Measurements from ENCODE around the gene GNB2. TPM values are rescaled to one million over a fixed set of nuclear protein-coding genes. Genes with fewer than 3 reads are reported as not detected.
"Not testable (repeated sequence)": the region's sequence is repeated elsewhere in the genome, so short reads cannot be mapped to it uniquely, and the experiment has no call there.

GNB2 gene
- polyA plus RNA-seq, 2 of the 4 experiments (the other 2 are of a cell fraction), result 50.8 to 163 TPM

GRCh38 chr7:100711369-100711768 is 37.8 kb downstream of the GNB2 start:
- H3K4me3 ChIP-seq, result no peak overlapping the region
- FAIRE-seq (no peak), DNase-seq (ENCODE audit: low read depth in 1 of 2, low spot score in 1 of 2) (no peak), ATAC-seq (no peak)
- H3K27ac ChIP-seq, result no peak overlapping the region
- TF ChIP-seq, protein P1, sequence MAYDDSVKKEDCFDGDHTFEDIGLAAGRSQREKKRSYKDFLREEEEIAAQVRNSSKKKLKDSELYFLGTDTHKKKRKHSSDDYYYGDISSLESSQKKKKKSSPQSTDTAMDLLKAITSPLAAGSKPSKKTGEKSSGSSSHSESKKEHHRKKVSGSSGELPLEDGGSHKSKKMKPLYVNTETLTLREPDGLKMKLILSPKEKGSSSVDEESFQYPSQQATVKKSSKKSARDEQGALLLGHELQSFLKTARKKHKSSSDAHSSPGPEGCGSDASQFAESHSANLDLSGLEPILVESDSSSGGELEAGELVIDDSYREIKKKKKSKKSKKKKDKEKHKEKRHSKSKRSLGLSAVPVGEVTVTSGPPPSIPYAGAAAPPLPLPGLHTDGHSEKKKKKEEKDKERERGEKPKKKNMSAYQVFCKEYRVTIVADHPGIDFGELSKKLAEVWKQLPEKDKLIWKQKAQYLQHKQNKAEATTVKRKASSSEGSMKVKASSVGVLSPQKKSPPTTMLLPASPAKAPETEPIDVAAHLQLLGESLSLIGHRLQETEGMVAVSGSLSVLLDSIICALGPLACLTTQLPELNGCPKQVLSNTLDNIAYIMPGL (CRISPR knock-in tag; IDR thresholded peaks at IDR 0.05; ENCODE audit: borderline replicate concordance), result no peak
- no peak for TF ChIP-seq NPAS2 (CRISPR knock-in tag; IDR thresholded peaks at IDR 0.05; ENCODE audit: borderline replicate concordance)
- no peak for TF ChIP-seq RAD21 (conservative IDR thresholded peaks at IDR 0.05 in 1 of 2, IDR thresholded peaks at IDR 0.05 in 1 of 2)
- no peaks in the 10 kb centered on the region for H3K9me3 ChIP-seq
- 91% methylated on average over 11 of the region's 11 CpGs for WGBS (ENCODE audit: missing lambda C conversion rate)
- peaks cover 8% of the 10 kb centered on the region for H3K4me1 ChIP-seq
- ChIA-PET CTCF (interaction anchor here (1.1 to 12.8 kb wide), 4 partner anchors 12 to 140 kb away, joined by 3 to 266 read pairs (median 10); partner anchors contain the start of genes EPO and SLC12A9), POLR2A (no interaction called here)
- H3K4me2 ChIP-seq, result no peak overlapping the region

DNA sequence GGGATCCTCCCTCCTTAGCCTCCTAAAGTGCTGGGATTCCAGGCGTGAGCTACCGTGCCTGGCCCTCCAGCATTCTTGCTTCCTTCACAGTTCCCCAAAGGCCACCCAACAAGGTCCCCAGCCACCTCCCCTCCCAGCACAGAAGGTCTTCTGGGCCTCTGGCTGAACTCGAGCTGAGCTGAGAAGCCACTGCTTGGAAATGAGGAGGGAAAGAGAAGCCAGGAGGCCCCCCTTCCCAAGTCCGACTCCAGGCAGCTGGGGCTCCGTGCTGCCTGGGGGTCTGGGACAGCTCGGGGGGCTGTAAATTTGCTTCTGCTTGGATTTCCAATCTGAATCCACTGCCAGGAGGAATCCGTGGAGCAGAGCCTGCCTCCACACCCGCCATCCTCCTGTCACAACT is 41.2 kb downstream of the GNB2 start:
- no peak for ATAC-seq
- FAIRE-seq, result no peak
- TF ChIP-seq GATA3 (IDR thresholded peaks at IDR 0.05; ENCODE audit: borderline replicate concordance), result no peak
- no peak for TF ChIP-seq BHLHE40 (IDR thresholded peaks at IDR 0.05; ENCODE audit: low read depth, low read length)
- no peak for TF ChIP-seq E2F6 (IDR thresholded peaks at IDR 0.05; ENCODE audit: borderline replicate concordance, low read depth)
- TF ChIP-seq HOXA7 (CRISPR knock-in tag; IDR thresholded peaks at IDR 0.05), result no peak
- no peak for TF ChIP-seq EHMT2 (IDR thresholded peaks at IDR 0.05; ENCODE audit: low read depth)
- TF ChIP-seq CBX2 (IDR thresholded peaks at IDR 0.05; ENCODE audit: borderline replicate concordance, low read depth), result no peak
- no peak for TF ChIP-seq ESRRA (IDR thresholded peaks at IDR 0.05; ENCODE audit: borderline replicate concordance, low read length)
- TF ChIP-seq RNF2 (IDR thresholded peaks at IDR 0.05; ENCODE audit: borderline replicate concordance, low read depth), result no peak
- TF ChIP-seq CHD2 (IDR thresholded peaks at IDR 0.05; ENCODE audit: low read length, partially characterized antibody), result no peak
- TF ChIP-seq ELK1 (IDR thresholded peaks at IDR 0.05; ENCODE audit: low read depth, low read length), result no peak
- no peak for TF ChIP-seq EP300 (IDR thresholded peaks at IDR 0.05)
- no peak for TF ChIP-seq RAD21 (conservative IDR thresholded peaks at IDR 0.05 in 1 of 2, IDR thresholded peaks at IDR 0.05 in 1 of 2)
- TF ChIP-seq POLR2A (IDR thresholded peaks at IDR 0.05; ENCODE audit: low read length), result no peak
- TF ChIP-seq HOXB5 (CRISPR knock-in tag; IDR thresholded peaks at IDR 0.05), result no peak
- TF ChIP-seq POLR2AphosphoS2 (conservative IDR thresholded peaks at IDR 0.05; ENCODE audit: low read length), result no peak
- no peak for TF ChIP-seq NPAS2 (CRISPR knock-in tag; IDR thresholded peaks at IDR 0.05; ENCODE audit: borderline replicate concordance)
- TF ChIP-seq ZNF302 (CRISPR knock-in tag; IDR thresholded peaks at IDR 0.05), result no peak
- TF ChIP-seq, protein P2, sequence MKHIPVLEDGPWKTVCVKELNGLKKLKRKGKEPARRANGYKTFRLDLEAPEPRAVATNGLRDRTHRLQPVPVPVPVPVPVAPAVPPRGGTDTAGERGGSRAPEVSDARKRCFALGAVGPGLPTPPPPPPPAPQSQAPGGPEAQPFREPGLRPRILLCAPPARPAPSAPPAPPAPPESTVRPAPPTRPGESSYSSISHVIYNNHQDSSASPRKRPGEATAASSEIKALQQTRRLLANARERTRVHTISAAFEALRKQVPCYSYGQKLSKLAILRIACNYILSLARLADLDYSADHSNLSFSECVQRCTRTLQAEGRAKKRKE (CRISPR knock-in tag; IDR thresholded peaks at IDR 0.05; ENCODE audit: low read depth), result no peak
- Histone ChIP-seq H3K9me3 (no peaks in the 10 kb centered on the region), H3K4me1 (no peaks in the 10 kb centered on the region), H3K27ac (no peak overlapping the region), H3K4me3 (no peak overlapping the region), H3K4me2 (no peak overlapping the region)
- CTCF ChIA-PET, result interaction anchor here (0.6 to 19.8 kb wide), 5 partner anchors 8 to 244 kb away, joined by 3 to 280 read pairs (median 29); partner anchors contain the start of genes POP7 and SLC12A9
- POLR2A ChIA-PET, result interaction anchor here (2.0 kb wide), 1 partner anchor 9 kb away, joined by 6 read pairs; the partner anchor contains the start of gene POP7
- 60% methylated on average over 7 of the region's 8 CpGs for WGBS (ENCODE audit: missing lambda C conversion rate)
- no peak for DNase-seq (ENCODE audit: low read depth in 1 of 2, low spot score in 1 of 2)

GRCh38 chr7:100717073-100717472 is 43.5 kb downstream of the GNB2 start:
- FAIRE-seq; ATAC-seq; H3K4me2 ChIP-seq; POLR2A ChIA-PET; DNase-seq (ENCODE audit: low read depth in 1 of 2, low spot score in 1 of 2); H3K4me3 ChIP-seq; H3K27ac ChIP-seq; H3K9me3 ChIP-seq: not testable (repeated sequence)
- CTCF ChIA-PET, result interaction anchor here (0.6 to 19.8 kb wide), 10 partner anchors 8 to 1589 kb away, joined by 3 to 280 read pairs (median 4); partner anchors contain the start of genes POP7 and SLC12A9
- 87% methylated on average over 2 of the region's 2 CpGs for WGBS (ENCODE audit: missing lambda C conversion rate)
- H3K4me1 ChIP-seq, result peaks cover 11% of the 10 kb centered on the region; the same call in 2 of the 3 replicates
